Fibroblast of lung (primary cell): Measurements from ENCODE around the gene MYO10. TPM values are rescaled to one million over a fixed set of nuclear protein-coding genes. Genes with fewer than 3 reads are reported as not detected.
A peak's percentile ranks its signal among the peaks of the same experiment; 100 is the strongest.
"Not testable (repeated sequence)": the region's sequence is repeated elsewhere in the genome, so short reads cannot be mapped to it uniquely, and the experiment has no call there.

Experiments used
- DNase-seq, 2 donors: peaks; one replicate each; pipeline versions ENCODE4 v3.0.0 to v3.0.0-alpha.2; 2010; ENCODE audit warnings: low read depth in 2 of 2
- H2AFZ ChIP-seq: 2 replicates; pipeline ENCODE4 v1.5.1; 2012; ENCODE audit warnings: low read length, control low read depth, inconsistent platforms
- H3K27ac ChIP-seq: 2 replicates; pipeline ENCODE4 v1.5.1; 2011; ENCODE audit warnings: low read length, control low read depth; ENCODE audit not compliant: insufficient read depth
- H3K27me3 ChIP-seq: 2 replicates; pipeline ENCODE4 v1.5.1; 2011; ENCODE audit warnings: mild to moderate bottlenecking, low read length; ENCODE audit not compliant: control insufficient read depth, insufficient read depth
- H3K36me3 ChIP-seq: 2 replicates; pipeline ENCODE4 v1.5.1; 2011; ENCODE audit warnings: low read length; ENCODE audit not compliant: control insufficient read depth, insufficient read depth
- H3K4me1 ChIP-seq: 2 replicates; pipeline ENCODE4 v1.5.1; 2011; ENCODE audit warnings: low read length; ENCODE audit not compliant: control insufficient read depth, insufficient read depth; ENCODE audit errors: extremely low read depth
- H3K4me2 ChIP-seq: 2 replicates; pipeline ENCODE4 v1.5.1; 2011; ENCODE audit warnings: low read length, control low read depth; ENCODE audit not compliant: insufficient read depth; ENCODE audit errors: extremely low read depth
- H3K4me3 ChIP-seq, 4 experiments: fragments of 200-600 bp in 1 of 4; sonication (generic) in 1 of 4; replicated peaks in 1 of 4; 2 replicates each; pipeline ENCODE4 v1.5.1; 2011 to 2016; ENCODE audit warnings: low read length in 4 of 4, low read depth in 3 of 4, mild to moderate bottlenecking in 3 of 4, control low read depth in 2 of 4, inconsistent platforms in 1 of 4, mixed read lengths in 1 of 4; ENCODE audit not compliant: insufficient read depth in 1 of 4; ENCODE audit errors: control extremely low read depth in 1 of 4
- H3K79me2 ChIP-seq: 2 replicates; pipeline ENCODE4 v1.5.1; 2012; ENCODE audit warnings: mild to moderate bottlenecking, low read length, inconsistent platforms; ENCODE audit not compliant: control insufficient read depth, insufficient read depth
- H3K9ac ChIP-seq: 2 replicates; pipeline ENCODE4 v1.5.1; 2011; ENCODE audit warnings: mild to moderate bottlenecking, low read length, control low read depth; ENCODE audit not compliant: insufficient read depth
- H3K9me3 ChIP-seq: 2 replicates; pipeline ENCODE4 v1.5.1; 2012; ENCODE audit warnings: low read depth, low read length; ENCODE audit not compliant: control insufficient read depth, insufficient read depth
- H4K20me1 ChIP-seq: 2 replicates; pipeline ENCODE4 v1.5.1; 2011; ENCODE audit warnings: low read length; ENCODE audit not compliant: control insufficient read depth, insufficient read depth; ENCODE audit errors: extremely low read depth
- CTCF ChIP-seq, 2 donors: IDR thresholded peaks in 1 of 2; conservative IDR thresholded peaks in 1 of 2; 1 replicate in 1 of 2; 2 replicates in 1 of 2; pipeline ENCODE4 v1.5.1; 2011 to 2012; ENCODE audit warnings: low read length in 2 of 2, control low read depth in 1 of 2, inconsistent platforms in 1 of 2, low read depth in 1 of 2, mild to moderate bottlenecking in 1 of 2
- EZH2 ChIP-seq: IDR thresholded peaks from 2 replicates; pipeline ENCODE4 v1.5.1; 2012; ENCODE audit warnings: low read length, control low read depth, mild to moderate bottlenecking; ENCODE audit errors: missing control alignments
- polyA plus RNA-seq, 2 donors: library from polyadenylated mRNA; depleted of rRNA in 1 of 2; stranded (reverse) in 1 of 2; unstranded in 1 of 2; fragments of >200 nt; gene quantifications; 2 replicates each; pipeline ENCODE4 v1.2.1, GENCODE V29; 2011 to 2012; ENCODE audit warnings: missing spikeins in 1 of 2
- total RNA-seq: library from RNA; depleted of rRNA; stranded (reverse); fragments of >200 nt; gene quantifications from 2 replicates; pipeline ENCODE4 v1.2.1, GENCODE V29; 2014

The MYO10 gene
- total and polyA plus RNA-seq, 2 donors (not counting 1 experiment from before 2014, with no cell fraction given): 16.6 to 82.2 TPM

GRCh38 chr5:16879191-16879590 lies 56.9 kb downstream of the MYO10 start:
- Histone ChIP-seq H3K4me2 (no peak overlapping the region), H3K9ac (no peak overlapping the region), H3K9me3 (no peaks in the 10 kb centered on the region), H4K20me1 (peaks cover 2% of the 10 kb centered on the region), H3K27me3 (no peaks in the 10 kb centered on the region), H2AFZ (no peak overlapping the region), H3K4me3 (no peak overlapping the region), H3K36me3 (peaks cover 1% of the 10 kb centered on the region), H3K4me1 (peaks cover 2% of the 10 kb centered on the region), H3K79me2 (peaks cover 76% of the 10 kb centered on the region), H3K27ac (no peak overlapping the region)
- no peak for TF ChIP-seq CTCF (conservative IDR thresholded peaks at IDR 0.05 in 1 of 2, IDR thresholded peaks at IDR 0.05 in 1 of 2; ENCODE audit: low read depth in 1 of 2, low read length in 2 of 2)
- no peak for TF ChIP-seq EZH2
- DNase-seq: no peak

- Histone ChIP-seq H4K20me1 (peaks cover 2% of the 10 kb centered on the region), H3K27ac (no peak overlapping the region), H3K9me3 (no peaks in the 10 kb centered on the region), H3K4me2 (no peak overlapping the region), H3K36me3 (peaks cover 1% of the 10 kb centered on the region), H3K4me1 (peaks cover 2% of the 10 kb centered on the region), H3K79me2 (peaks cover 65% of the 10 kb centered on the region), H2AFZ (no peak overlapping the region), H3K4me3 (no peak overlapping the region), H3K9ac (no peak overlapping the region), H3K27me3 (no peaks in the 10 kb centered on the region)
- peak in 1 of 2 donors; percentile 46 for DNase-seq
- TF ChIP-seq CTCF (conservative IDR thresholded peaks at IDR 0.05 in 1 of 2, IDR thresholded peaks at IDR 0.05 in 1 of 2; ENCODE audit: low read depth in 1 of 2, low read length in 2 of 2): no peak
- no peak for TF ChIP-seq EZH2
These were observed 58.7 kb downstream of the MYO10 start for GRCh38 chr5:16877267-16877935.

GRCh38 chr5:16874424-16874823 lies 61.7 kb downstream of the MYO10 start:
- peaks cover 16% of the 10 kb centered on the region for H3K4me1 ChIP-seq
- H3K4me2 ChIP-seq, H4K20me1 ChIP-seq, H3K9ac ChIP-seq, H3K27me3 ChIP-seq, H3K4me3 ChIP-seq, H3K27ac ChIP-seq, H2AFZ ChIP-seq, H3K36me3 ChIP-seq, H3K9me3 ChIP-seq: not testable (repeated sequence)
- H3K79me2 ChIP-seq: peaks cover 52% of the 10 kb centered on the region
- peak in 1 of 2 donors; percentile 70 for DNase-seq
